ENCODE measurements around the gene RBPMS2. TPM values are rescaled to one million over a fixed set of nuclear protein-coding genes. Genes with fewer than 3 reads are reported as not detected.

The RBPMS2 gene
- total RNA-seq, 1 experiment from 2014 or later = 181 TPM

DNA sequence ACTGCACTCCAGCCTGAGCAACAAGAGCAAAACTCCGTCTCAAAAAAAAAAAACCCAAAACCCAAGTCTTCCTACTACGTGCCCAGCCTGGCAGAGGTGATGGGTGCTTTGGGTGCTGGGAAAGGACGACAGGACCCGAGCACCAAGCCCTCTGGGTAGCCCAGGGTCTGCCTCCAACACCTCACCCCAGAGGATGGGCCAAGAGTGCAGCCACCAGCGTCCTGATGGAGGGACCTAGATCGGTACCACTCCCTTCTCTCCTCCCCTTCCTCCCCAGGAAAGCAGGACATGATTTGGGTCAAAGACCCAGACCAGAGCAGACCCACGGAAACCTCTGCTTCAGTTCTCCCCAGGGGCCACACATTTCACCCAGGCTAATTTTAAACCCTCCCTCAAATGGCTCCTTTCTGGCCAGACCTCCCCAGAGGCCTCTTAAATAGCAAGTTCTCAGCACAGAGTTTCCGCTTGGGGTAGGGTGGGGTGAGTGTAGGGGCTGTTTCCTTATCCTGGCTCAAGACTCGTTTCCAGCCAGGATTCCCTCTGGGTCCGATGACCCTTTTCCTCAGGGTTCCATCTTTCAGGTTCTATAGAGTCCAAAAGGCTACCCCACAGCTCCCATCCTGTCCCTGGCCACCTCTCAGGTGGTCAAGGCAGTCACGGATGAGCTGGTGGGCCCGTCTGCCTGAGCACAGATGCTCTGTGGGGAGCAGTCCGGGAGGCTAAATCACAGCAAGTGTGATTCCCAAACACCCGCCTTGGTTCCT is 20.5 kb downstream of the RBPMS2 start:
- no peak overlapping the region for H3K4me3 Mint-ChIP-seq
- TF ChIP-seq CTCF (conservative IDR thresholded peaks at IDR 0.05) = no peak
- H3K27me3 ChIP-seq (ENCODE audit: insufficient read depth, low read length) = no peaks in the 10 kb centered on the region
- no peak overlapping the region for H4K8ac ChIP-seq (replicated peaks; ENCODE audit: insufficient read length, low read depth, low read length)
- H3K56ac ChIP-seq (ENCODE audit: insufficient read length, low read depth, low read length) = no peak overlapping the region
- H3K14ac ChIP-seq (ENCODE audit: insufficient read depth, low read length) = no peak overlapping the region
- H2BK12ac ChIP-seq (ENCODE audit: insufficient read length, low read depth, low read length) = no peak overlapping the region
- no peak overlapping the region for H2BK15ac ChIP-seq (ENCODE audit: low read depth, low read length)
- peaks cover 63% of the 10 kb centered on the region; the same call in 1 of the 2 replicates for H3K79me2 ChIP-seq (ENCODE audit: insufficient read depth, low read length)
- H2AFZ ChIP-seq (ENCODE audit: low read length) = no peak overlapping the region
- peaks cover 3% of the 10 kb centered on the region for H3K79me1 ChIP-seq (ENCODE audit: insufficient read depth, low read depth, low read length, poor library complexity, severe bottlenecking)
- H3K9ac ChIP-seq (ENCODE audit: extremely low read depth, insufficient read length, low read length) = no peak overlapping the region
- no peak overlapping the region for H3K4me2 ChIP-seq (ENCODE audit: insufficient read depth, insufficient read length, low read length)
- no peak overlapping the region for H4K5ac ChIP-seq (ENCODE audit: insufficient read length, low read depth, low read length)
- no peak for DNase-seq
- no peak overlapping the region for H3K23ac ChIP-seq (ENCODE audit: insufficient read length, low read depth, low read length)
- no peak overlapping the region for H2BK5ac ChIP-seq (ENCODE audit: insufficient read length, low read length)
- H3K9me3 ChIP-seq (ENCODE audit: control insufficient read depth, low read depth, low read length) = no peaks in the 10 kb centered on the region
- no peak overlapping the region for H2BK120ac ChIP-seq (ENCODE audit: low read depth, low read length, poor library complexity, severe bottlenecking)
- no peaks in the 10 kb centered on the region for H3K9me3 Mint-ChIP-seq
- H2BK20ac ChIP-seq (ENCODE audit: low read depth, low read length, poor library complexity, severe bottlenecking) = no peak overlapping the region
- peaks cover 22 to 64% (median 26%) of the 10 kb centered on the region in 3 experiments for H3K36me3 Mint-ChIP-seq (ENCODE audit: insufficient read depth in 1 of 3, low read depth in 3 of 3)
- H3K27ac ChIP-seq (ENCODE audit: insufficient read length, low read depth, low read length) = no peak overlapping the region
- no peaks in the 10 kb centered on the region for H3K27me3 Mint-ChIP-seq (ENCODE audit: low read depth)
- H4K20me1 ChIP-seq (ENCODE audit: control insufficient read depth, insufficient read depth, insufficient read length) = no peaks in the 10 kb centered on the region
- no peaks in the 10 kb centered on the region; the same call in 1 of the 2 replicates for H3K4me1 ChIP-seq (ENCODE audit: insufficient read depth, low read length)
- peak overlapping the region; percentile 79 to 96 (median 92); a peak in 6 of 7 replicates for H3K27ac Mint-ChIP-seq
- WGBS (ENCODE audit: extremely low coverage, insufficient read length, low lambda C conversion rate) = no CpG with 5 or more reads among the region's 14 CpGs
- no peak overlapping the region for H2AK5ac ChIP-seq (ENCODE audit: insufficient read length, low read length)
- no peaks in the 10 kb centered on the region for H3K23me2 ChIP-seq (ENCODE audit: insufficient read length, low read depth, low read length, poor library complexity, severe bottlenecking)
- H4K91ac ChIP-seq (ENCODE audit: insufficient read length, low read depth, low read length) = no peak overlapping the region
- peaks cover 46 to 49% of the 10 kb centered on the region in 2 experiments for H3K4me1 Mint-ChIP-seq
- H3K4ac ChIP-seq (ENCODE audit: low read depth, low read length) = no peak overlapping the region
- H3K18ac ChIP-seq (ENCODE audit: insufficient read length, low read depth, low read length) = no peak overlapping the region
- no peak overlapping the region for H3T11ph ChIP-seq (ENCODE audit: low read length)
